ENCODE data around the gene C1orf210.

DNA sequence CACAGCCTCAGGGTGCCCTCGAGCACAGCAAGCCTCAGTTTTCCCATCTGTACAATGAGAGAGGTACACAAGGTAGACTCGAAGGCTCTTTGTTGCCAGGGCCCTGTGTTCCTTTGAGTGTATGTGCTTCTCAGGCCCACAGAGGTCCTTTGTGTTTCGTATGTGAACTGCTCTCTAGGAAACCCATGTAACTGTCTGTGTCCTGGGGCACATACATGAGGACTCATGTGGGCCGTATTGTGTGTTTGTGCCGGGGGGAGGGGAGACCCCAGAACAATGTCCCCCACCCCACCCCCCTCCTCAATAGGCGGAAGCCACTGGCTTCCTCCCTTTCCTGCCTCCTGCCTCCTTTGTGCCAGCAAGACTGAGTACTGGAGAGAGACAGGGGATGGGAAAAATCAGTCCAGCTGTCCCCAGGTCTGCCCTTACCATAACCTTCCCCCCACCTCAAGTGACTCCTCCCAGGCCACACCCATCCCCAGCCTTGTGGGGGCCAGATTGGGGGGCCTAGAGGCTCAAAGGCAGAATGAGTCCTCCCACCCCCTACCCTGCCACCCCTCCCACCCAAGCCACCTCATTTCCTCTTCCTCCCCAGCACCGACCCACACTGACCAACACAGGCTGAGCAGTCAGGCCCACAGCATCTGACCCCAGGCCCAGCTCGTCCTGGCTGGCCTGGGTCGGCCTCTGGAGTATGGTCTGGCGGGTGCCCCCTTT is 15.2 kb upstream of the C1orf210 start, which contains the start of gene TIE1:
- TF ChIP-seq ZNF20 (CRISPR knock-in tag; IDR thresholded peaks at IDR 0.05): no peak
- no peak for TF ChIP-seq ZSCAN21 (CRISPR knock-in tag; IDR thresholded peaks at IDR 0.05; ENCODE audit: borderline replicate concordance)
- TF ChIP-seq NR3C1 (CRISPR knock-in tag; IDR thresholded peaks at IDR 0.05): no peak
- TF ChIP-seq, protein P1, sequence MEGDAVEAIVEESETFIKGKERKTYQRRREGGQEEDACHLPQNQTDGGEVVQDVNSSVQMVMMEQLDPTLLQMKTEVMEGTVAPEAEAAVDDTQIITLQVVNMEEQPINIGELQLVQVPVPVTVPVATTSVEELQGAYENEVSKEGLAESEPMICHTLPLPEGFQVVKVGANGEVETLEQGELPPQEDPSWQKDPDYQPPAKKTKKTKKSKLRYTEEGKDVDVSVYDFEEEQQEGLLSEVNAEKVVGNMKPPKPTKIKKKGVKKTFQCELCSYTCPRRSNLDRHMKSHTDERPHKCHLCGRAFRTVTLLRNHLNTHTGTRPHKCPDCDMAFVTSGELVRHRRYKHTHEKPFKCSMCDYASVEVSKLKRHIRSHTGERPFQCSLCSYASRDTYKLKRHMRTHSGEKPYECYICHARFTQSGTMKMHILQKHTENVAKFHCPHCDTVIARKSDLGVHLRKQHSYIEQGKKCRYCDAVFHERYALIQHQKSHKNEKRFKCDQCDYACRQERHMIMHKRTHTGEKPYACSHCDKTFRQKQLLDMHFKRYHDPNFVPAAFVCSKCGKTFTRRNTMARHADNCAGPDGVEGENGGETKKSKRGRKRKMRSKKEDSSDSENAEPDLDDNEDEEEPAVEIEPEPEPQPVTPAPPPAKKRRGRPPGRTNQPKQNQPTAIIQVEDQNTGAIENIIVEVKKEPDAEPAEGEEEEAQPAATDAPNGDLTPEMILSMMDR (CRISPR knock-in tag; IDR thresholded peaks at IDR 0.05): no peak
- TF ChIP-seq KDM6A (CRISPR knock-in tag; IDR thresholded peaks at IDR 0.05; ENCODE audit: low read depth): no peak
- TF ChIP-seq, protein P2, sequence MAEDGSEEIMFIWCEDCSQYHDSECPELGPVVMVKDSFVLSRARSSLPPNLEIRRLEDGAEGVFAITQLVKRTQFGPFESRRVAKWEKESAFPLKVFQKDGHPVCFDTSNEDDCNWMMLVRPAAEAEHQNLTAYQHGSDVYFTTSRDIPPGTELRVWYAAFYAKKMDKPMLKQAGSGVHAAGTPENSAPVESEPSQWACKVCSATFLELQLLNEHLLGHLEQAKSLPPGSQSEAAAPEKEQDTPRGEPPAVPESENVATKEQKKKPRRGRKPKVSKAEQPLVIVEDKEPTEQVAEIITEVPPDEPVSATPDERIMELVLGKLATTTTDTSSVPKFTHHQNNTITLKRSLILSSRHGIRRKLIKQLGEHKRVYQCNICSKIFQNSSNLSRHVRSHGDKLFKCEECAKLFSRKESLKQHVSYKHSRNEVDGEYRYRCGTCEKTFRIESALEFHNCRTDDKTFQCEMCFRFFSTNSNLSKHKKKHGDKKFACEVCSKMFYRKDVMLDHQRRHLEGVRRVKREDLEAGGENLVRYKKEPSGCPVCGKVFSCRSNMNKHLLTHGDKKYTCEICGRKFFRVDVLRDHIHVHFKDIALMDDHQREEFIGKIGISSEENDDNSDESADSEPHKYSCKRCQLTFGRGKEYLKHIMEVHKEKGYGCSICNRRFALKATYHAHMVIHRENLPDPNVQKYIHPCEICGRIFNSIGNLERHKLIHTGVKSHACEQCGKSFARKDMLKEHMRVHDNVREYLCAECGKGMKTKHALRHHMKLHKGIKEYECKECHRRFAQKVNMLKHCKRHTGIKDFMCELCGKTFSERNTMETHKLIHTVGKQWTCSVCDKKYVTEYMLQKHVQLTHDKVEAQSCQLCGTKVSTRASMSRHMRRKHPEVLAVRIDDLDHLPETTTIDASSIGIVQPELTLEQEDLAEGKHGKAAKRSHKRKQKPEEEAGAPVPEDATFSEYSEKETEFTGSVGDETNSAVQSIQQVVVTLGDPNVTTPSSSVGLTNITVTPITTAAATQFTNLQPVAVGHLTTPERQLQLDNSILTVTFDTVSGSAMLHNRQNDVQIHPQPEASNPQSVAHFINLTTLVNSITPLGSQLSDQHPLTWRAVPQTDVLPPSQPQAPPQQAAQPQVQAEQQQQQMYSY (CRISPR knock-in tag; IDR thresholded peaks at IDR 0.05): no peak
- TF ChIP-seq TAF1 (CRISPR knock-in tag; IDR thresholded peaks at IDR 0.05): no peak
